ENCODE measurements around the gene ASPDH. TPM values are rescaled to one million over a fixed set of nuclear protein-coding genes. Genes with fewer than 3 reads are reported as not detected.

Gene ASPDH
- total and polyA plus RNA-seq, 7 donors, result not detected

DNA sequence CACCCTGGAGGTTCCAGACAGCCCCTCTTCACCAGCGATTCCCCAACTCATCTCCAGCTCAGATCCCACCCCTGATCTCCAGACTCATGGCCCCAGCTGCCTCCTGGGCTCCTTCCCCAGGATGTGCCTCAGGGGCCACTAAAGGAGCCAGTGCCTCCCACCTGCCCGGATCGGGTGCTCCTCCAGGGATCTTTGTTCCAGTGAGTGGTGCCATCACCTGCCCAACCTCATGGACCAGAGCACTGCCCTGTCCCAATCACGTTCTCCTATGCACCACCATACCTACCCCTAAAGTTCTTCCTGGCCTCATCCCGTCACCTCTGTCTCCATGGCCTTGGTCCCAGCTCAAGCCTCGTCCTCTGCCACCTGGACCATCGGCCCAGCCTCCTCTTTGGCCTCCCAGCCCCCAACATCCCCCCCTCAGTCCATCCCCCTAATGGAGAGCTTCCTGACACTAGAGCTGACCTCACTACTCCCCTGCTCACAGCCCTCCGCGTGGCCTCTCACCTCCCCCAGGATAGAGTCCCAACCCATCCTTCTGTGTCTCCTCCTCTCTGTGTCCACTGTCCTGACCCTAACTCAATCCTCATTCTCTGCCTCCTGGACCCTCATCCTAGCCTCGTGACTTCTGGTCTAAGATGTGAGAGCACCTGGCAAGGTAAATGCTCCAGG is 28.3 kb downstream of the ASPDH start:
- Histone ChIP-seq H3K4me3 (no peak overlapping the region), H3K9me3 (no peaks in the 10 kb centered on the region), H3K4me1 (no peaks in the 10 kb centered on the region), H3K36me3 (peaks cover 5 to 45% (median 13%) of the 10 kb centered on the region in 4 donors), H3K27me3 (peaks cover 8 to 45% (median 31%) of the 10 kb centered on the region in 3 donors), H3K27ac (no peak overlapping the region)
- TF ChIP-seq, protein P1, sequence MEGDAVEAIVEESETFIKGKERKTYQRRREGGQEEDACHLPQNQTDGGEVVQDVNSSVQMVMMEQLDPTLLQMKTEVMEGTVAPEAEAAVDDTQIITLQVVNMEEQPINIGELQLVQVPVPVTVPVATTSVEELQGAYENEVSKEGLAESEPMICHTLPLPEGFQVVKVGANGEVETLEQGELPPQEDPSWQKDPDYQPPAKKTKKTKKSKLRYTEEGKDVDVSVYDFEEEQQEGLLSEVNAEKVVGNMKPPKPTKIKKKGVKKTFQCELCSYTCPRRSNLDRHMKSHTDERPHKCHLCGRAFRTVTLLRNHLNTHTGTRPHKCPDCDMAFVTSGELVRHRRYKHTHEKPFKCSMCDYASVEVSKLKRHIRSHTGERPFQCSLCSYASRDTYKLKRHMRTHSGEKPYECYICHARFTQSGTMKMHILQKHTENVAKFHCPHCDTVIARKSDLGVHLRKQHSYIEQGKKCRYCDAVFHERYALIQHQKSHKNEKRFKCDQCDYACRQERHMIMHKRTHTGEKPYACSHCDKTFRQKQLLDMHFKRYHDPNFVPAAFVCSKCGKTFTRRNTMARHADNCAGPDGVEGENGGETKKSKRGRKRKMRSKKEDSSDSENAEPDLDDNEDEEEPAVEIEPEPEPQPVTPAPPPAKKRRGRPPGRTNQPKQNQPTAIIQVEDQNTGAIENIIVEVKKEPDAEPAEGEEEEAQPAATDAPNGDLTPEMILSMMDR (IDR thresholded peaks at IDR 0.05), result no peak
- TF ChIP-seq POLR2AphosphoS5 (IDR thresholded peaks at IDR 0.05) (no peak), POLR2A (IDR thresholded peaks at IDR 0.05) (no peak), EP300 (IDR thresholded peaks at IDR 0.05) (no peak)
- intact Hi-C loops (cut with DNase I), result no loop called here
- 90 to 94% methylated on average over 10 of the region's 10 CpGs for WGBS, 2 donors
- no peak for DNase-seq

GRCh38 chr19:50482916-50483315 is 30.8 kb downstream of the ASPDH start:
- no peaks in the 10 kb centered on the region for H3K9me3 ChIP-seq
- no peak for DNase-seq
- no peak overlapping the region for H3K27ac ChIP-seq
- H3K4me3 ChIP-seq, result no peak overlapping the region
- TF ChIP-seq EP300 (IDR thresholded peaks at IDR 0.05) (no peak), POLR2A (IDR thresholded peaks at IDR 0.05) (no peak)
- TF ChIP-seq, protein P1 (IDR thresholded peaks at IDR 0.05), result no peak
- 93 to 94% methylated on average over 10 of the region's 10 CpGs for WGBS, 2 donors
- peaks cover 12 to 64% (median 18%) of the 10 kb centered on the region in 4 donors for H3K36me3 ChIP-seq
- intact Hi-C loops (cut with DNase I), result no loop called here
- H3K27me3 ChIP-seq, result peaks cover 8 to 21% (median 14%) of the 10 kb centered on the region in 3 donors
- H3K4me1 ChIP-seq, result peaks cover 0 to 13% (median 3%) of the 10 kb centered on the region in 4 donors

DNA sequence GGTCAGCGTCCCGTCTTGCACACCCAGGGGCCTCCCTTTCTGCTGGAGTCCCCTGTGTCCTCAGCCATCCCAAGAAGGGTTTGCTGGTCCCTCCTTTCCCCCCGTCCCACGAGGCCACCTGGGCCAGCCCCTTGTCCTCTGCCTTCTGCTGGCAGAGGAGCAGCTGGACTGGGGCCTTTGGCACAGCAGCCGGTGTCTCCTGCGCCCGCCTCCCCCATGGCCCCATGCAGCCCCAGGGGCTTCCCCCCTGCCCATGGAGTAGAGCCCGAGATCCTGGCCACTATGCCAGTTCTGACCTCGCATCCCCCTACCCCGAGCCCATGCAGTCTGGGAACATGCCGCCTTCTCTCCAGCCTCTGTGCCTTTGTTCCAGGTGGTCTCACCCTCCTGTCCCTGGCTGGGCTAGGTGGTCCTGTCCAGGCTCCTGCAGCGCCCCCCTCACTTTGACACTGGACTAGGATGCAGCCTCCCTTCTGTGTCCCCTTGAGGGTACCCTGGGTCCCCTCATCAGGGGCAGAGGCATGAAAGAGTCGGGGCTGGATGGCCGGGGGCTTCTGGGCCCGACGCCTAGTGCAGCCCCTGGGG is 31.4 kb downstream of the ASPDH start:
- TF ChIP-seq EP300 (IDR thresholded peaks at IDR 0.05), result no peak
- TF ChIP-seq, protein P1 (IDR thresholded peaks at IDR 0.05), result no peak
- TF ChIP-seq POLR2AphosphoS5 (IDR thresholded peaks at IDR 0.05), result no peak
- no peak for TF ChIP-seq POLR2A (IDR thresholded peaks at IDR 0.05)
- Histone ChIP-seq H3K27ac (no peak overlapping the region), H3K9me3 (no peaks in the 10 kb centered on the region), H3K36me3 (peaks cover 12 to 64% (median 18%) of the 10 kb centered on the region in 4 donors), H3K4me1 (peaks cover 0 to 19% (median 8%) of the 10 kb centered on the region in 4 donors), H3K4me3 (no peak overlapping the region), H3K27me3 (peaks cover 5 to 16% (median 8%) of the 10 kb centered on the region in 3 donors)
- DNase-seq, result no peak
- intact Hi-C loops (cut with DNase I), result no loop called here
- 89 to 90% methylated on average over 16 of the region's 16 CpGs for WGBS, 2 donors

GRCh38 chr19:50481351-50482149 is 32.2 kb downstream of the ASPDH start:
- no peaks in the 10 kb centered on the region for H3K9me3 ChIP-seq
- peaks cover 0 to 8% (median under 1%) of the 10 kb centered on the region in 3 donors for H3K27me3 ChIP-seq
- H3K36me3 ChIP-seq, result peaks cover 12 to 64% (median 18%) of the 10 kb centered on the region in 4 donors
- H3K4me1 ChIP-seq, result peaks cover 0 to 26% (median 15%) of the 10 kb centered on the region in 4 donors
- WGBS, 2 donors, result 95 to 96% methylated on average over 27 of the region's 27 CpGs
- DNase-seq, result no peak
- H3K4me3 ChIP-seq, result no peak overlapping the region
- intact Hi-C loops (cut with DNase I), result no loop called here
- no peak overlapping the region for H3K27ac ChIP-seq
- TF ChIP-seq, protein P1 (IDR thresholded peaks at IDR 0.05), result no peak
- TF ChIP-seq POLR2AphosphoS5 (IDR thresholded peaks at IDR 0.05) (no peak), POLR2A (IDR thresholded peaks at IDR 0.05) (no peak), EP300 (IDR thresholded peaks at IDR 0.05) (no peak)
